GM12875 (cell line): ENCODE results near the gene VSIR.

Experiments
- H3K4me3 ChIP-seq: one replicate; pipeline ENCODE4 v1.5.1; 2011; ENCODE audit warnings: low read depth, low read length, control low read depth
- TF ChIP-seq, protein P1 (sequence below): IDR thresholded peaks from 2 replicates; pipeline ENCODE4 v1.5.1; 2011; ENCODE audit warnings: low read depth, mild to moderate bottlenecking, control low read depth, inconsistent platforms, low read length, moderate library complexity, borderline replicate concordance; ENCODE audit not compliant: insufficient read depth

The VSIR gene

DNA sequence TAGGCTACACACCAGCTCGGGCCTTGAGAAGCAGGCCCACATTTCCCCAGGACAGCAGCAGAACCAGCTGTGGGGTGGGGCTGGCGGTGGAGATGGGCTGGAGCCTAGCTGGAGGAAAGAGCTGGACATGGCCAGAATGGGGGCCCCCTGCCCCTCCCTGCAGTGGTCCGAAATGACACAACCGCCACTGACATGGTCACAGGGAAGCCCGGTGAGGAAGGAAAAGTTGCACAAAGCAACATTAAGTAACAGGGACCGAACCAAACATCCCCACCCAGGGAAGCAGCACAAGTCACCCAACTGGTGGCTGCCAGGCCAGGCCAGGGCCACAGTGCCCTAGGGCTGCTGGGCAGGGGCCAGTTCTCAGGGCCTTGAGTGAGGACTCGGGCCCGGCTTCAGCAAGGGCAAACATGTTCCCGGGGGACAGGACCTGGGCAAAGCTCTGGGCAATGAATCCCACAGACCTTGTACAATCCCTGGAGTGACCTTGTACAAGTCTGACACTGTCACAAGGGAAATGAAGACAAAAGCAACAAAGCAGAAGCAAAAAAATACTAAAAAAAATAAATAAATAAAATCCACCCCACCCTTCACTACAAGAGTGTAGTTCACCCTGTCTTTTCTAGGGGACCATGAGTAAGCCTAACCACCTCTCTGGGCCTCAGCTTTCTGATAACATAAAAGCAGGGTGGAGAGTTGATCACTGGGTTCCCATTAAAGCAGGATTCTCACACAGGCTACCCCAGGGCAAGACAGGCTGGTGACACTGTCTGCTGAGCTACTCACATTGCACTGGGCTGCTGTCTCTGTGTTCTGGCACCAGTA lies 44.7 kb upstream of the VSIR start:
- TF ChIP-seq, protein P1, sequence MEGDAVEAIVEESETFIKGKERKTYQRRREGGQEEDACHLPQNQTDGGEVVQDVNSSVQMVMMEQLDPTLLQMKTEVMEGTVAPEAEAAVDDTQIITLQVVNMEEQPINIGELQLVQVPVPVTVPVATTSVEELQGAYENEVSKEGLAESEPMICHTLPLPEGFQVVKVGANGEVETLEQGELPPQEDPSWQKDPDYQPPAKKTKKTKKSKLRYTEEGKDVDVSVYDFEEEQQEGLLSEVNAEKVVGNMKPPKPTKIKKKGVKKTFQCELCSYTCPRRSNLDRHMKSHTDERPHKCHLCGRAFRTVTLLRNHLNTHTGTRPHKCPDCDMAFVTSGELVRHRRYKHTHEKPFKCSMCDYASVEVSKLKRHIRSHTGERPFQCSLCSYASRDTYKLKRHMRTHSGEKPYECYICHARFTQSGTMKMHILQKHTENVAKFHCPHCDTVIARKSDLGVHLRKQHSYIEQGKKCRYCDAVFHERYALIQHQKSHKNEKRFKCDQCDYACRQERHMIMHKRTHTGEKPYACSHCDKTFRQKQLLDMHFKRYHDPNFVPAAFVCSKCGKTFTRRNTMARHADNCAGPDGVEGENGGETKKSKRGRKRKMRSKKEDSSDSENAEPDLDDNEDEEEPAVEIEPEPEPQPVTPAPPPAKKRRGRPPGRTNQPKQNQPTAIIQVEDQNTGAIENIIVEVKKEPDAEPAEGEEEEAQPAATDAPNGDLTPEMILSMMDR = no peak
- no peak overlapping the region for H3K4me3 ChIP-seq

DNA sequence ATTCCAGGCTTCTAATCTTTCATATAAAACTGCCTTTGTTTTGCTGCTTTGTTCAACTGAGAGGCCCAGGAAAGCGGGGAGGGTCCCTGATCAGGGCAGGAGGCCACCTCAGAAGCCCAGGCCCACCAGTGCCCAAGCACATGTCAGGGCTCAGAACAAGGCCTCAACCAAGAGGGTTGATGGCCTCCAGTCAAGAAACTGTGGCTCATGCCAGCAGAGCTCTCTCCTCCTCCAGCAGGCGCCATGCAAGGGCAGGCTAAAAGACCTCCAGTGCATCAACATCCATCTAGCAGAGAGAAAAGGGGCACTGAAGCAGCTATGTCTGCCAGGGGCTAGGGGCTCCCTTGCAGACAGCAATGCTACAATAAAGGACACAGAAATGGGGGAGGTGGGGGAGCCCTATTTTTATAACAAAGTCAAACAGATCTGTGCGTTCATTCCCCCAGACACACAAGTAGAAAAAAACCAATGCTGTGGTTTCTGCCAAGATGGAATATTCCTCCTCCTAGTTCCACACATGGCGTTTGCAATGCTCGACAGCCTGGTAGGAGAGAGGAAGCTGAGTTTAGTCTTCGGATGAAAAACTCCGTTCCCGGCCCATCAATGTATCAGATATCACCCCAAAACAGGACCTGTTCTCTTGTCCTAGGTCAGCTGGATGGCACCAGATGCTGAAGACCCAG lies 43.8 kb upstream of the VSIR start:
- no peak overlapping the region for H3K4me3 ChIP-seq
- TF ChIP-seq, protein P1 = no peak

DNA sequence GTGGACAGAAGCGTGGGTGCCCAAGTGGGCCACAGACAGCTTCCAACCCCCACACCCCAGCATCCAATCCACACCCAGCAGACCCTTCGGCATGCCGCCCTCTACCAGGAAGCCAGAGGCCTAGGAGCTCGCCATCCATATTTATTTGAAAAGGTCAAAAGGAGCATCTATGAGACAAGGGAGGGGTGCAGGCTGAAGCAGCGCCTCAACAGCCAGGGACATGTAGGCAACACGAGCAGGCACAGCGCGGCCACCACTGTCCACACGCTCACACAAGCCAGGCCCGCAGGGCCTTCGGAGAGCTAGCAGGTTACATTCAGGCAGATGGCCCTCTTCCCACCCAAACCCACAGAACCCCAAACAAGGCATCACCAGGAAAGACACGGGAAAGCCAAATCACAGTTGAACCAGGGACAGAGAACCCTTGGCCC lies 43.1 kb upstream of the VSIR start:
- TF ChIP-seq, protein P1 = no peak

DNA sequence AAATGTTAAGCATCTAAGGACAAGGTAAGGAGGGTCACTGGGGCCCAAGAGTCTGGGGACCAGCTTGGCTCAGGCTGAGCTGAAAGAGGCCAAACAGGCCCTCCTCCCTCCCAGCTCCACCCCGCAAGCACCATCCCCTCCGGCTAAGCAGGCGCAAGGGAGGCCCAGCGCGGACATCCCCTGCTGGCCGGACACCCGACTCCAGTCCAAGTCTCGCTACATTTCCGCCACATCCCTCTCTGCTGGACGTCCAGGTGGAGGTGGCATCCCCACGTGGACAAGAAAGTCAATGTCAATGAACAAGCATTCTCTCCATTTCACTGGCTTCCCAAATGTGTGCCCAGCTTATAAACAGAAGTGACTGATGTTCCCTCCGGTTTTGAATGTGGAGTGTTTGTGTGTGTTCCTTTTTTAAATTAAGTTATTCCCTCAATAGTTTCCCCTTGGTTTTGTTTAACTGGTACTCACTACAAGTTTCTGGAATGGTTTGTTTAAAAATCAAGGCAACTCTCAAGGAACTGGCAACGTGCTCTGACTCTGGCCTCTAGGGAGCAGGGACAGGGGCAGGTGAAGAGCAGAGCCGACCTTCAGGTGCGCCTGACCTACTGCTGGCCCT lies 42.3 kb upstream of the VSIR start:
- TF ChIP-seq, protein P1 = no peak
- no peak overlapping the region for H3K4me3 ChIP-seq

More for the DNA sequence above, 43.1 kb upstream of the VSIR start:
- no peak overlapping the region for H3K4me3 ChIP-seq

DNA sequence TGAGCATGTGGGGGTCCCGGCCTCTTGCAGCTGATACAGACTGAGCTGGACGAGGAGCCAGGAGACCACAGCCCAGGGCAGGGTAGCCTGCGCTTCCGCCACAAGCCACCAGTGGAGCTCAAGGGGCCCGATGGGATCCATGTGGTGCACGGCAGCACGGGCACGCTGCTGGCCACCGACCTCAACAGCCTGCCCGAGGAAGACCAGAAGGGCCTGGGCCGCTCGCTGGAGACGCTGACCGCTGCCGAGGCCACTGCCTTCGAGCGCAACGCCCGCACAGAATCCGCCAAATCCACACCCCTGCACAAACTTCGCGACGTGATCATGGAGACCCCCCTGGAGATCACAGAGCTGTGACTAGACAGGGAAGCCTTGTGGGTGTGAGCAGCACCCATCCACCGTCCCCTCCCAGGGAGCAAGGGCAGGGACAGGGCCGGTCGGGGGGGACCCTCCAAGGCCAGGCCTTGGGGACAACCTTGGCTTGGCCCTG lies 41.6 kb upstream of the VSIR start:
- H3K4me3 ChIP-seq = no peak overlapping the region
- TF ChIP-seq, protein P1 = no peak

DNA sequence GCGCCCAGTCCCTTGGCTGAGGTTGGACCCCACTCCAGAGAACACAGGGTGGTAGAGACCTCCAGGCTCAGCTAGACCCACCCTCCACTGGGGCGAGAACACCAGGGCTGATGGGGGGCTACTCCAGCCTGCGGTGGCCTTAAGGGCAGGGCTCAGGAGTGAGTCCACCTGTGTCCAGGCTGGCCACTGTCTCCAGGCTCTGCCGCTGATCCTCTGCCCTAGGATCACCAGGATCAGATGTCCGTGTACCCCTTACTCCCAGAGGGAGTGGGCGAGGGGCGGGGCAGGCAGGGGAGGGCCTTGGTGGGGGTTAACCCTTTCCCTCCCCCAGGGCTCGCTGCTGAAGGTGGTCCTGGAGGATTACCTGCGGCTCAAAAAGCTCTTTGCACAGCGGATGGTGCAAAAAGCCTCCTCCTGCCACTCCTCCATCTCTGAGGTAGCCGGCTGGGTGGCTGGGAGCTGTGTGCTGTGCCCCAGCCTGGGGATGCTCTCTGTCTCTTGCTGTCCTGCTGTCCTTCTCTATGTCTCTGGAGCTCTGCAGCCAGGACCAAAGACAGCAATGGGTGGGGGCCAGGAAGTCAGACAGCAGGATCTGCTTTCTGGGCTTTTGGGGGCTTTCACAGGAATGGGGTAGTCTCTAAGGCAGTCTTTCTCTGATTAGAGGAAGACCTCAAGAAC lies 39.7 kb upstream of the VSIR start:
- TF ChIP-seq, protein P1 = no peak
- no peak overlapping the region for H3K4me3 ChIP-seq
